Measurements from ENCODE around the gene MEIKIN. TPM values are rescaled to one million over a fixed set of nuclear protein-coding genes. Genes with fewer than 3 reads are reported as not detected.

Gene MEIKIN
- total and polyA plus RNA-seq, 2 of the 13 experiments (the other 11 are each of a cell fraction or from before 2014, with no cell fraction given): not detected

- TF ChIP-seq CENPT (CRISPR knock-in tag; IDR thresholded peaks at IDR 0.05; ENCODE audit: low read depth): no peak; the same call in 1 of the 2 replicates
- no peak for TF ChIP-seq CREBL2 (CRISPR knock-in tag; IDR thresholded peaks at IDR 0.05; ENCODE audit: borderline replicate concordance)
- TF ChIP-seq ASH2L (IDR thresholded peaks at IDR 0.05; ENCODE audit: insufficient read length, low read depth, low read length): peak; percentile 76
- no peak for TF ChIP-seq PBX3 (CRISPR knock-in tag; IDR thresholded peaks at IDR 0.05; ENCODE audit: borderline replicate concordance)
- TF ChIP-seq ZFP36L1 (CRISPR knock-in tag; IDR thresholded peaks at IDR 0.05): no peak
- no peak; the same call in 1 of the 2 replicates for TF ChIP-seq ZNF317 (CRISPR knock-in tag; IDR thresholded peaks at IDR 0.05)
- no peak for TF ChIP-seq SUZ12 (IDR thresholded peaks at IDR 0.05; ENCODE audit: low read depth, low read length)
- TF ChIP-seq MBD4 (IDR thresholded peaks at IDR 0.05; ENCODE audit: borderline replicate concordance, low read length): no peak
- no peak for TF ChIP-seq ZNF7 (CRISPR knock-in tag; IDR thresholded peaks at IDR 0.05)
- TF ChIP-seq PRDM10 (CRISPR knock-in tag; IDR thresholded peaks at IDR 0.05; ENCODE audit: low read depth): no peak
- peak; percentile 18; the same call in 1 of the 2 replicates for TF ChIP-seq MTA1 (CRISPR knock-in tag; IDR thresholded peaks at IDR 0.05; ENCODE audit: borderline replicate concordance)
- TF ChIP-seq ZNF407 (CRISPR knock-in tag; IDR thresholded peaks at IDR 0.05; ENCODE audit: not compliant biosample characterization): no peak
- no peak for TF ChIP-seq ZFYVE20 (CRISPR knock-in tag; IDR thresholded peaks at IDR 0.05; ENCODE audit: borderline replicate concordance, low read depth)
Measured at GRCh38 chr5:131795879-131796792, 149.3 kb downstream of the MEIKIN start (continued).
